SH-SY5Y (cell line): ENCODE results near the gene DGUOK.

Experiments used
- GATA2 ChIP-seq: IDR thresholded peaks from 2 replicates; pipeline ENCODE4 v1.6.1; 2011; ENCODE audit warnings: mild to moderate bottlenecking, low read depth, low read length
- GATA3 ChIP-seq: IDR thresholded peaks from 2 replicates; pipeline ENCODE4 v1.6.1; 2011; ENCODE audit warnings: low read depth, mild to moderate bottlenecking, low read length, moderate library complexity

- TF ChIP-seq GATA2 (no peak), GATA3 (no peak)
Observed at GRCh38 chr2:73989972-73990371, 63.3 kb downstream of the DGUOK start.
